HL-60 (cell line): ENCODE results near the gene RBCK1.

Experiments used
- CTCF ChIP-seq: IDR thresholded peaks from one replicate; pipeline ENCODE4 v1.5.1; 2011; ENCODE audit warnings: low read length, control low read depth, inconsistent platforms; ENCODE audit not compliant: insufficient read depth
- GABPA ChIP-seq: IDR thresholded peaks from 2 replicates; pipeline ENCODE4 v1.6.1; 2012; ENCODE audit warnings: low read depth
- POLR2AphosphoS5 ChIP-seq: IDR thresholded peaks from 2 replicates; pipeline ENCODE4 v1.6.1; 2012; ENCODE audit warnings: low read depth
- SPI1 ChIP-seq: IDR thresholded peaks from 2 replicates; pipeline ENCODE4 v1.6.1; 2012; ENCODE audit warnings: low read depth, mild to moderate bottlenecking, borderline replicate concordance

- TF ChIP-seq POLR2AphosphoS5 (no peak), CTCF (no peak), SPI1 (no peak), GABPA (no peak)
Measured at GRCh38 chr20:432677-433299, 24.7 kb downstream of the RBCK1 start.
